ENCODE results near the gene POLD4. TPM values are rescaled to one million over a fixed set of nuclear protein-coding genes. Genes with fewer than 3 reads are reported as not detected.

POLD4 gene
- total RNA-seq, 2 donors from 2014 or later, result 40.7 to 47.6 TPM

- peaks cover 30% of the 10 kb centered on the region for H3K4me1 ChIP-seq (ENCODE audit: control insufficient read depth, insufficient read depth, low read length)
- Mint-ChIP-seq H3K4me3 (peak overlapping the region; percentile 41), H3K4me1 (peaks cover 37% of the 10 kb centered on the region), H3K27me3 (ENCODE audit: insufficient read depth) (peaks cover 53% of the 10 kb centered on the region), H3K9me3 (no peaks in the 10 kb centered on the region), H3K27ac (no peak overlapping the region), H3K36me3 (ENCODE audit: low read depth) (no peaks in the 10 kb centered on the region)
- DNase-seq, result peak; percentile 85
- no peaks in the 10 kb centered on the region for H3K36me3 ChIP-seq (ENCODE audit: control insufficient read depth, insufficient read depth, low read length)
- H3K9ac ChIP-seq (ENCODE audit: extremely low read depth, low read length, poor library complexity, severe bottlenecking), result no peak overlapping the region
- H3K9me3 ChIP-seq (ENCODE audit: control insufficient read depth, low read length), result no peaks in the 10 kb centered on the region
- no peaks in the 10 kb centered on the region for H3K27me3 ChIP-seq (ENCODE audit: control insufficient read depth, insufficient read depth, low read length, poor library complexity, severe bottlenecking)
- 15 to 16% methylated on average over 4 to 13 of the region's 15 CpGs for WGBS, 2 experiments (ENCODE audit: insufficient coverage in 1 of 2, insufficient read length in 1 of 2)
- no peak overlapping the region for H3K27ac ChIP-seq (ENCODE audit: low read depth, low read length)
- TF ChIP-seq CTCF (conservative IDR thresholded peaks at IDR 0.05), result no peak
- peak overlapping the region; percentile 56 for H3K4me3 ChIP-seq (ENCODE audit: low read length)
Observed at GRCh38 chr11:67375320-67376055, 22.1 kb upstream of the POLD4 start.

GRCh38 chr11:67374571-67375281, 21.4 kb upstream of the POLD4 start:
- Mint-ChIP-seq H3K36me3 (ENCODE audit: low read depth) (no peaks in the 10 kb centered on the region), H3K4me1 (peaks cover 43% of the 10 kb centered on the region), H3K9me3 (no peaks in the 10 kb centered on the region), H3K4me3 (peak overlapping the region; percentile 76), H3K27me3 (ENCODE audit: insufficient read depth) (peaks cover 57% of the 10 kb centered on the region), H3K27ac (peak overlapping the region; percentile 92)
- Histone ChIP-seq H3K9ac (ENCODE audit: extremely low read depth, low read length, poor library complexity, severe bottlenecking) (peak overlapping the region; percentile 69), H3K27ac (ENCODE audit: low read depth, low read length) (no peak overlapping the region), H3K27me3 (ENCODE audit: control insufficient read depth, insufficient read depth, low read length, poor library complexity, severe bottlenecking) (no peaks in the 10 kb centered on the region), H3K4me3 (ENCODE audit: low read length) (peak overlapping the region; percentile 81), H3K36me3 (ENCODE audit: control insufficient read depth, insufficient read depth, low read length) (no peaks in the 10 kb centered on the region), H3K9me3 (ENCODE audit: control insufficient read depth, low read length) (no peaks in the 10 kb centered on the region), H3K4me1 (ENCODE audit: control insufficient read depth, insufficient read depth, low read length) (peaks cover 30% of the 10 kb centered on the region)
- peak; percentile 65 for DNase-seq
- no peak for TF ChIP-seq CTCF (conservative IDR thresholded peaks at IDR 0.05)
- 33% methylated on average over 5 of the region's 9 CpGs; no CpG with 5 or more reads in 1 of the 2 experiments for WGBS, 2 experiments (ENCODE audit: insufficient coverage in 1 of 2, insufficient read length in 1 of 2)

GRCh38 chr11:67373648-67374570, 20.6 kb upstream of the POLD4 start:
- H3K9me3 Mint-ChIP-seq, result no peaks in the 10 kb centered on the region
- Histone ChIP-seq H3K4me1 (ENCODE audit: control insufficient read depth, insufficient read depth, low read length) (peaks cover 30% of the 10 kb centered on the region), H3K9ac (ENCODE audit: extremely low read depth, low read length, poor library complexity, severe bottlenecking) (peak overlapping the region; percentile 69), H3K36me3 (ENCODE audit: control insufficient read depth, insufficient read depth, low read length) (no peaks in the 10 kb centered on the region), H3K27me3 (ENCODE audit: control insufficient read depth, insufficient read depth, low read length, poor library complexity, severe bottlenecking) (no peaks in the 10 kb centered on the region), H3K9me3 (ENCODE audit: control insufficient read depth, low read length) (no peaks in the 10 kb centered on the region), H3K27ac (ENCODE audit: low read depth, low read length) (no peak overlapping the region), H3K4me3 (ENCODE audit: low read length) (peak overlapping the region; percentile 81)
- DNase-seq, result peak; percentile 94
- H3K27me3 Mint-ChIP-seq (ENCODE audit: insufficient read depth), result peaks cover 60% of the 10 kb centered on the region
- peak overlapping the region; percentile 76 for H3K4me3 Mint-ChIP-seq
- no peaks in the 10 kb centered on the region for H3K36me3 Mint-ChIP-seq (ENCODE audit: low read depth)
- peak; percentile 70 for TF ChIP-seq CTCF (conservative IDR thresholded peaks at IDR 0.05)
- peak overlapping the region; percentile 92 for H3K27ac Mint-ChIP-seq
- WGBS, 2 experiments (ENCODE audit: insufficient coverage in 1 of 2, insufficient read length in 1 of 2), result 10 to 14% methylated on average over 5 to 36 of the region's 40 CpGs
- H3K4me1 Mint-ChIP-seq, result peaks cover 44% of the 10 kb centered on the region

All from endodermal cell (in vitro differentiated cells).